Transverse colon (tissue), 3 donors: ENCODE data around the gene ELAVL4.

Source experiments
- EP300 ChIP-seq: sonication (generic); formaldehyde crosslinking; IDR thresholded peaks from one replicate; pipeline ENCODE4 v1.6.1; 2017; ENCODE audit warnings: antibody characterized with exemption, low read depth
- POLR2A ChIP-seq: fragments of 450-650 bp; IDR thresholded peaks from one replicate; pipeline ENCODE4 v1.6.1; 2016; ENCODE audit warnings: antibody characterized with exemption, mild to moderate bottlenecking, moderate library complexity
- TF ChIP-seq, protein P1 (sequence below), 5 experiments: fragments of 200-600 bp in 3 of 5; fragments of 450-650 bp in 2 of 5; sonication (generic) in 3 of 5; IDR thresholded peaks; 1 replicate in 2 of 5; 2 replicates in 3 of 5; pipeline ENCODE4 v1.5.1; 2016 to 2017; ENCODE audit warnings: antibody characterized with exemption in 5 of 5, inconsistent platforms in 3 of 5, mild to moderate bottlenecking in 2 of 5, moderate library complexity in 1 of 5

DNA sequence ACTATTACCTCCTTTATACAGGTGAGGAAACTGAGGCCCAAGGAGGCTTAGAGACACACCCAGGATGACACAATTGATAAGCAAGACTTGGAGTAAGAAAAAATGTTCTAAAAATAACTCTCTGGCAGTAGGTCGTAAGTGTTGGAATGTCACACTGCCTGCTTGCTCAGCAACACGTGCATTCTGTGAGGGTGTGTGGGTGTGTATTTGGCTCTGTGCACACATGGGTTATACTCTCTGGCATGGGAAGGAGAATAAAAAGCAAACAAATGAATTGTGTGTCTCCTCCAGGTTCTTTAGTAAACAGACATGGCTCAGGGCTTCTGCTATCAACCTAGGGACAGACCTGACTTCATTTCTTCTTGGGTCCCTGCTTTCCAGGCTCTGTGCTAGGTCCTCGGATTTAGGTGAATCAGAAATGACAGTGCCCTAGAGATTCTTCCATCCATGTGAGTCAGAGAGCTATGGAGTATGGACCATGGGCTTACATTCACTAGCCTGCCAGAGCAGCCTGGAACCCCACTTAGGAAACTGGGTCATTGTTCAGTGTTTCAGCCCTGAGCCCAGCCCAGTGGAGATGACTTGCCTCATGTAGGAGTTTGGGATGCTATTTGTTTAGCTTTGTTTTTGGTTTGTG, 72.4 kb downstream of the ELAVL4 start:
- TF ChIP-seq, protein P1, sequence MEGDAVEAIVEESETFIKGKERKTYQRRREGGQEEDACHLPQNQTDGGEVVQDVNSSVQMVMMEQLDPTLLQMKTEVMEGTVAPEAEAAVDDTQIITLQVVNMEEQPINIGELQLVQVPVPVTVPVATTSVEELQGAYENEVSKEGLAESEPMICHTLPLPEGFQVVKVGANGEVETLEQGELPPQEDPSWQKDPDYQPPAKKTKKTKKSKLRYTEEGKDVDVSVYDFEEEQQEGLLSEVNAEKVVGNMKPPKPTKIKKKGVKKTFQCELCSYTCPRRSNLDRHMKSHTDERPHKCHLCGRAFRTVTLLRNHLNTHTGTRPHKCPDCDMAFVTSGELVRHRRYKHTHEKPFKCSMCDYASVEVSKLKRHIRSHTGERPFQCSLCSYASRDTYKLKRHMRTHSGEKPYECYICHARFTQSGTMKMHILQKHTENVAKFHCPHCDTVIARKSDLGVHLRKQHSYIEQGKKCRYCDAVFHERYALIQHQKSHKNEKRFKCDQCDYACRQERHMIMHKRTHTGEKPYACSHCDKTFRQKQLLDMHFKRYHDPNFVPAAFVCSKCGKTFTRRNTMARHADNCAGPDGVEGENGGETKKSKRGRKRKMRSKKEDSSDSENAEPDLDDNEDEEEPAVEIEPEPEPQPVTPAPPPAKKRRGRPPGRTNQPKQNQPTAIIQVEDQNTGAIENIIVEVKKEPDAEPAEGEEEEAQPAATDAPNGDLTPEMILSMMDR (IDR thresholded peaks at IDR 0.05), result no peak
- TF ChIP-seq POLR2A (no peak), EP300 (no peak)
